ENCODE results near the gene PNPO.

The PNPO gene

GRCh38 chr17:47895856-47896671 lies 45.3 kb upstream of the PNPO start, which contains the start of gene SP2:
Gene SP2 (plus strand): TSS chr17:47896236. CDS start chr17:47896287, 51 bp downstream.
- Histone ChIP-seq H3K79me2 (ENCODE audit: insufficient read depth, low read length) (peaks cover 50% of the 10 kb centered on the region), H3K27ac (ENCODE audit: low read length) (peak within 1 kb of the TSS; percentile 89), H3K36me3 (ENCODE audit: insufficient read depth, low read length) (peaks cover 16% of the 10 kb centered on the region; the same call in 1 of the 2 replicates), H3K4me3 (ENCODE audit: low read depth in 1 of 2, low read length in 2 of 2) (peak within 1 kb of the TSS; percentile 52 to 85), H3K4me2 (ENCODE audit: insufficient read depth, low read length) (peak within 1 kb of the TSS; percentile 84), H2AFZ (ENCODE audit: low read depth, low read length) (peak within 1 kb of the TSS; percentile 96), H3K4me1 (ENCODE audit: insufficient read depth, low read length) (peaks cover 25% of the 10 kb centered on the region), H3K9me3 (ENCODE audit: insufficient read depth, low read length, severe bottlenecking) (no peaks in the 10 kb centered on the region), H4K20me1 (ENCODE audit: insufficient read depth, low read length) (no peaks in the 10 kb centered on the region; the same call in 1 of the 2 replicates), H3K9ac (ENCODE audit: low read depth, low read length) (peak within 1 kb of the TSS; percentile 81), H3K27me3 (ENCODE audit: insufficient read depth, low read length, poor library complexity) (no peaks in the 10 kb centered on the region)
- peak; percentile 100 for DNase-seq
- TF ChIP-seq CTCF (IDR thresholded peaks at IDR 0.05; ENCODE audit: borderline replicate concordance, extremely low read depth, low read length, poor library complexity, severe bottlenecking) (peak; percentile 8), EZH2 (IDR thresholded peaks at IDR 0.05; ENCODE audit: borderline replicate concordance, low read depth, low read length, severe bottlenecking) (no peak)
- peak; percentile 92 for ATAC-seq (ENCODE audit: insufficient read depth, low read depth)

- H3K4me3 ChIP-seq (ENCODE audit: low read depth in 1 of 2, low read length in 2 of 2), result peak overlapping the region; percentile 46 to 76
- ATAC-seq (ENCODE audit: insufficient read depth, low read depth) (no peak; the same call in 2 of the 3 replicates), DNase-seq (no peak)
- H3K9ac ChIP-seq (ENCODE audit: low read depth, low read length), result peak overlapping the region; percentile 79
- no peaks in the 10 kb centered on the region for H3K9me3 ChIP-seq (ENCODE audit: insufficient read depth, low read length, severe bottlenecking)
- H3K4me2 ChIP-seq (ENCODE audit: insufficient read depth, low read length), result peak overlapping the region; percentile 84
- H4K20me1 ChIP-seq (ENCODE audit: insufficient read depth, low read length), result no peaks in the 10 kb centered on the region; the same call in 1 of the 2 replicates
- H2AFZ ChIP-seq (ENCODE audit: low read depth, low read length), result peak overlapping the region; percentile 67
- peaks cover 25% of the 10 kb centered on the region for H3K4me1 ChIP-seq (ENCODE audit: insufficient read depth, low read length)
- TF ChIP-seq CTCF (IDR thresholded peaks at IDR 0.05; ENCODE audit: borderline replicate concordance, extremely low read depth, low read length, poor library complexity, severe bottlenecking) (no peak), EZH2 (IDR thresholded peaks at IDR 0.05; ENCODE audit: borderline replicate concordance, low read depth, low read length, severe bottlenecking) (no peak)
- H3K27me3 ChIP-seq (ENCODE audit: insufficient read depth, low read length, poor library complexity), result no peaks in the 10 kb centered on the region
- H3K27ac ChIP-seq (ENCODE audit: low read length), result peak overlapping the region; percentile 86
- H3K79me2 ChIP-seq (ENCODE audit: insufficient read depth, low read length), result peaks cover 53% of the 10 kb centered on the region
- H3K36me3 ChIP-seq (ENCODE audit: insufficient read depth, low read length), result peaks cover 16% of the 10 kb centered on the region; the same call in 1 of the 2 replicates
Measured at GRCh38 chr17:47896672-47897490, 44.5 kb upstream of the PNPO start.

- H3K4me1 ChIP-seq (ENCODE audit: insufficient read depth, low read length), result peaks cover 25% of the 10 kb centered on the region
- no peak for TF ChIP-seq CTCF (IDR thresholded peaks at IDR 0.05; ENCODE audit: borderline replicate concordance, extremely low read depth, low read length, poor library complexity, severe bottlenecking)
- peaks cover 16% of the 10 kb centered on the region; the same call in 1 of the 2 replicates for H3K36me3 ChIP-seq (ENCODE audit: insufficient read depth, low read length)
- peak overlapping the region; percentile 86 for H3K27ac ChIP-seq (ENCODE audit: low read length)
- DNase-seq, result no peak
- H3K27me3 ChIP-seq (ENCODE audit: insufficient read depth, low read length, poor library complexity), result no peaks in the 10 kb centered on the region
- H3K4me3 ChIP-seq (ENCODE audit: low read depth in 1 of 2, low read length in 2 of 2), result peak overlapping the region; percentile 46 to 76; a peak in 3 of 4 replicates
- H3K9me3 ChIP-seq (ENCODE audit: insufficient read depth, low read length, severe bottlenecking), result no peaks in the 10 kb centered on the region
- H3K9ac ChIP-seq (ENCODE audit: low read depth, low read length), result peak overlapping the region; percentile 79
- ATAC-seq (ENCODE audit: insufficient read depth, low read depth), result no peak
- H3K79me2 ChIP-seq (ENCODE audit: insufficient read depth, low read length), result peaks cover 58% of the 10 kb centered on the region
- H4K20me1 ChIP-seq (ENCODE audit: insufficient read depth, low read length), result no peaks in the 10 kb centered on the region; the same call in 1 of the 2 replicates
- H3K4me2 ChIP-seq (ENCODE audit: insufficient read depth, low read length), result peak overlapping the region; percentile 84
- no peak overlapping the region for H2AFZ ChIP-seq (ENCODE audit: low read depth, low read length)
Measured at GRCh38 chr17:47897561-47897960, 43.8 kb upstream of the PNPO start.
